ENCODE measurements around the gene CENPP.
"Not testable (repeated sequence)": the region's sequence is repeated elsewhere in the genome, so short reads cannot be mapped to it uniquely, and the experiment has no call there.

Gene CENPP

GRCh38 chr9:92616199-92616641 lies 290.5 kb downstream of the CENPP start:
- DNase-seq (ENCODE audit: low spot score), result no peak

- peak; percentile 27 for DNase-seq (ENCODE audit: low spot score)
Observed at GRCh38 chr9:92616655-92617111, 290.9 kb downstream of the CENPP start.

- DNase-seq (ENCODE audit: low spot score), result no peak
Observed at GRCh38 chr9:92617195-92617813, 291.6 kb downstream of the CENPP start.

- DNase-seq (ENCODE audit: low spot score), result no peak
Observed at GRCh38 chr9:92617951-92618510, 292.3 kb downstream of the CENPP start.

- no peak for DNase-seq (ENCODE audit: low spot score)
Observed at GRCh38 chr9:92618633-92619225, 293.0 kb downstream of the CENPP start.

- DNase-seq (ENCODE audit: low spot score), result no peak
Observed at GRCh38 chr9:92619601-92620300, 294.0 kb downstream of the CENPP start.

GRCh38 chr9:92620845-92621244 lies 295.1 kb downstream of the CENPP start:
- DNase-seq (ENCODE audit: low spot score), result no peak

GRCh38 chr9:92623936-92624335 lies 298.2 kb downstream of the CENPP start:
- not testable (repeated sequence) for DNase-seq (ENCODE audit: low spot score)

GRCh38 chr9:92626484-92626883 lies 300.7 kb downstream of the CENPP start:
- no peak for DNase-seq (ENCODE audit: low spot score)

GRCh38 chr9:92627651-92628050 lies 301.9 kb downstream of the CENPP start:
- no peak for DNase-seq (ENCODE audit: low spot score)

GRCh38 chr9:92631452-92632343 lies 305.9 kb downstream of the CENPP start:
- DNase-seq (ENCODE audit: low spot score), result no peak

- DNase-seq (ENCODE audit: low spot score), result no peak
Observed at GRCh38 chr9:92632641-92633040, 306.9 kb downstream of the CENPP start.

GRCh38 chr9:92633614-92634278 lies 308.0 kb downstream of the CENPP start:
- DNase-seq (ENCODE audit: low spot score), result no peak

- DNase-seq (ENCODE audit: low spot score), result peak; percentile 52
Observed at GRCh38 chr9:92634712-92635605, 309.2 kb downstream of the CENPP start.

- DNase-seq (ENCODE audit: low spot score), result no peak
Observed at GRCh38 chr9:92635760-92636159, 310.0 kb downstream of the CENPP start.

- DNase-seq (ENCODE audit: low spot score), result no peak
Observed at GRCh38 chr9:92636627-92637026, 310.9 kb downstream of the CENPP start.

GRCh38 chr9:92637326-92637725 lies 311.6 kb downstream of the CENPP start:
- no peak for DNase-seq (ENCODE audit: low spot score)

- DNase-seq (ENCODE audit: low spot score), result no peak
Observed at GRCh38 chr9:92637886-92638620, 312.3 kb downstream of the CENPP start.

- DNase-seq (ENCODE audit: low spot score), result no peak
Observed at GRCh38 chr9:92638621-92639101, 312.9 kb downstream of the CENPP start.

All from pons (tissue), 1 donor.